PFSK-1 (cell line): ENCODE measurements around the gene MVP.

ENCODE experiments used
- FOXP2 ChIP-seq: optimal IDR thresholded peaks from 2 replicates; pipeline ENCODE3; 2011; ENCODE audit warnings: borderline replicate concordance, control low read depth, inconsistent platforms; ENCODE audit not compliant: insufficient read depth; ENCODE audit errors: extremely low read length, extremely low read depth
- POLR2AphosphoS5 ChIP-seq: IDR thresholded peaks from 2 replicates; pipeline ENCODE4 v1.6.1; 2012; ENCODE audit warnings: low read depth, mild to moderate bottlenecking, control low read depth, low read length, moderate library complexity
- REST ChIP-seq, 2 experiments: IDR thresholded peaks; 2 replicates each; pipeline versions ENCODE4 v1.6.1 to v1.8.0; 2011 to 2012; ENCODE audit warnings: low read depth in 2 of 2, low read length in 2 of 2, control low read depth in 1 of 2, inconsistent platforms in 1 of 2, mild to moderate bottlenecking in 1 of 2, moderate library complexity in 1 of 2; ENCODE audit not compliant: insufficient read depth in 1 of 2
- SIN3A ChIP-seq: IDR thresholded peaks from 2 replicates; pipeline ENCODE4 v1.6.1; 2012; ENCODE audit warnings: mild to moderate bottlenecking, low read length, moderate library complexity, borderline replicate concordance; ENCODE audit not compliant: insufficient read depth
- TAF1 ChIP-seq: IDR thresholded peaks from 2 replicates; pipeline ENCODE4 v1.6.1; 2012; ENCODE audit warnings: low read length, control low read depth, borderline replicate concordance; ENCODE audit not compliant: insufficient read depth

The MVP gene

GRCh38 chr16:29784157-29784556, 36.1 kb upstream of the MVP start:
- TF ChIP-seq TAF1 = no peak
- TF ChIP-seq POLR2AphosphoS5 = no peak
- no peak for TF ChIP-seq FOXP2
- TF ChIP-seq REST (IDR thresholded peaks at IDR 0.05; ENCODE audit: insufficient read depth in 1 of 2, low read depth in 2 of 2, low read length in 2 of 2) = no peak
- TF ChIP-seq SIN3A = no peak

GRCh38 chr16:29784901-29785500, 35.3 kb upstream of the MVP start:
- TF ChIP-seq REST (IDR thresholded peaks at IDR 0.05; ENCODE audit: insufficient read depth in 1 of 2, low read depth in 2 of 2, low read length in 2 of 2) = no peak
- no peak for TF ChIP-seq SIN3A
- no peak for TF ChIP-seq FOXP2
- TF ChIP-seq TAF1 = no peak
- no peak for TF ChIP-seq POLR2AphosphoS5

- TF ChIP-seq POLR2AphosphoS5 = no peak
- no peak for TF ChIP-seq TAF1
- no peak for TF ChIP-seq SIN3A
- no peak for TF ChIP-seq REST (IDR thresholded peaks at IDR 0.05; ENCODE audit: insufficient read depth in 1 of 2, low read depth in 2 of 2, low read length in 2 of 2)
- TF ChIP-seq FOXP2 = no peak
Measured at GRCh38 chr16:29789775-29790182, 30.5 kb upstream of the MVP start.

- TF ChIP-seq TAF1 = peak; percentile 68
- TF ChIP-seq REST (IDR thresholded peaks at IDR 0.05; ENCODE audit: insufficient read depth in 1 of 2, low read depth in 2 of 2, low read length in 2 of 2) = peak in 1 of 2 experiments; percentile 39; a peak in 1 of 4 replicates
- TF ChIP-seq POLR2AphosphoS5 = peak; percentile 69
- TF ChIP-seq FOXP2 = peak; percentile 75
- peak; percentile 49; the same call in 1 of the 2 replicates for TF ChIP-seq SIN3A
Measured at GRCh38 chr16:29790183-29790948, 29.9 kb upstream of the MVP start, which contains the start of gene KIF22. KIF22 (plus strand) TSS chr16:29790751; CDS start chr16:29790760, 9 bp downstream.
